ENCODE measurements around the gene GIMAP1. TPM values are rescaled to one million over a fixed set of nuclear protein-coding genes. Genes with fewer than 3 reads are reported as not detected.

The GIMAP1 gene
- total RNA-seq, 1 donor from 2014 or later: not detected

DNA sequence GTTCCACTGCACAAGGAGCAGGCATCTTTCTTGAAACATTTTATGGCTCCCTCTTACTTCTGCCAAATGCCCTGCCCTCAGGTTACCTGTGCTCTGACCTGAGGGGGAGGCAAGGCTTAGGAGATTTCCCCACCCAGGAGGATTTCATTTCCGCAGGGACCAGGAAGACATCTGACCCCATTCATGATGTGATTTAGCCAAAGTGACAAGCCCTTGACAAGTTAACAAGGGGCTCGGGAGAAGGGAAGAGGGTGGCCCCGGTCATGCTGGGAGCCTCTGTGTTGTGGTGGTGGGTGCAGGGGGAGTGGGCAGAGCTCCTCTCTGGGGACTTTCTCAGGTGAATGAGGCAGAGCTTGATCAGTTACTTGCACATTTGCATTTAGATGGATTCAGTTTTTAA lies 39.8 kb downstream of the GIMAP1 start:
- Mint-ChIP-seq H3K4me1 (ENCODE audit: unreplicated experiment) (no peaks in the 10 kb centered on the region), H3K9me3 (ENCODE audit: unreplicated experiment) (peaks cover under 1% of the 10 kb centered on the region), H3K27ac (ENCODE audit: unreplicated experiment) (no peak overlapping the region), H3K36me3 (ENCODE audit: unreplicated experiment) (no peaks in the 10 kb centered on the region), H3K27me3 (ENCODE audit: unreplicated experiment) (no peaks in the 10 kb centered on the region), H3K4me3 (ENCODE audit: unreplicated experiment) (no peak overlapping the region)
- TF ChIP-seq, protein P1, sequence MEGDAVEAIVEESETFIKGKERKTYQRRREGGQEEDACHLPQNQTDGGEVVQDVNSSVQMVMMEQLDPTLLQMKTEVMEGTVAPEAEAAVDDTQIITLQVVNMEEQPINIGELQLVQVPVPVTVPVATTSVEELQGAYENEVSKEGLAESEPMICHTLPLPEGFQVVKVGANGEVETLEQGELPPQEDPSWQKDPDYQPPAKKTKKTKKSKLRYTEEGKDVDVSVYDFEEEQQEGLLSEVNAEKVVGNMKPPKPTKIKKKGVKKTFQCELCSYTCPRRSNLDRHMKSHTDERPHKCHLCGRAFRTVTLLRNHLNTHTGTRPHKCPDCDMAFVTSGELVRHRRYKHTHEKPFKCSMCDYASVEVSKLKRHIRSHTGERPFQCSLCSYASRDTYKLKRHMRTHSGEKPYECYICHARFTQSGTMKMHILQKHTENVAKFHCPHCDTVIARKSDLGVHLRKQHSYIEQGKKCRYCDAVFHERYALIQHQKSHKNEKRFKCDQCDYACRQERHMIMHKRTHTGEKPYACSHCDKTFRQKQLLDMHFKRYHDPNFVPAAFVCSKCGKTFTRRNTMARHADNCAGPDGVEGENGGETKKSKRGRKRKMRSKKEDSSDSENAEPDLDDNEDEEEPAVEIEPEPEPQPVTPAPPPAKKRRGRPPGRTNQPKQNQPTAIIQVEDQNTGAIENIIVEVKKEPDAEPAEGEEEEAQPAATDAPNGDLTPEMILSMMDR (IDR thresholded peaks at IDR 0.05): no peak
- no peak for DNase-seq (ENCODE audit: extremely low spot score, unreplicated experiment)

DNA sequence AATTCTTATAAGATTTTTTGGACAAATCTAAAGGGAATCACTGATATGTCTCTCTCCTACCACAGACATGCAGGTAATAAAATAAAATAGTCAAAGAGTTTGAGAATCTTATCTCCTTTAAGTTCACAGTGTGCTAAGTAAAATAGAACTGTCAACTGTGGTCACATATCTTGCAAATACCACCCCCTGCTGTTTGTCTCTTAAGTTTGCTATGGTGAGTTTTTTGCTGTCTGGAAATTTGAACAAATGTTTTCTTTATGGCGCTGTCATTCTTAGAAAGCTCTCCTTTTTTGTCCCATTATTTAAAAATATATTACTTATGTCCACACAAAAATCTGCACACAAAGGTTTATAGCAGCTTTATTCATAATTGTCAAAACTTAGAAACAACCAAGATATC lies 40.4 kb downstream of the GIMAP1 start:
- TF ChIP-seq, protein P1 (IDR thresholded peaks at IDR 0.05): no peak
- H3K27me3 Mint-ChIP-seq (ENCODE audit: unreplicated experiment): no peaks in the 10 kb centered on the region
- DNase-seq (ENCODE audit: extremely low spot score, unreplicated experiment): no peak
- H3K4me1 Mint-ChIP-seq (ENCODE audit: unreplicated experiment): no peaks in the 10 kb centered on the region
- H3K27ac Mint-ChIP-seq (ENCODE audit: unreplicated experiment): no peak overlapping the region
- H3K4me3 Mint-ChIP-seq (ENCODE audit: unreplicated experiment): no peak overlapping the region
- peaks cover 5% of the 10 kb centered on the region for H3K9me3 Mint-ChIP-seq (ENCODE audit: unreplicated experiment)
- no peaks in the 10 kb centered on the region for H3K36me3 Mint-ChIP-seq (ENCODE audit: unreplicated experiment)

DNA sequence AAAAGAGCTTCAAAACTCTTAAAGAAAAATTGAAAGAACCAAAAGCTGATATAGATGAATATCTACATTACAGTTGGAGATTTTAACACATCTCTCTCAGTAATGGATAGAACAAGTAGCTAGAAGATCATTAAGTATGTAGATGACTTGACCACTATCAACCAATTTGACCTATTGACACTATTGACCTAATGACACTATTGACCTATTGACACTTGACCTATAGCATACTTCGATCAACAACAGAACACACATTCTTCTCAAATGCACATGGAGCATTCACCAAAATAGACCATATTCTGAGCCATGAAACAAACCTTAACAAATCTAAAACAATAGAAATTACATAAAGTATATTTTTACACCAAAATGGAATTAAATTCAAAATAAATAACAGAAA lies 43.1 kb downstream of the GIMAP1 start:
- H3K27ac Mint-ChIP-seq (ENCODE audit: unreplicated experiment): no peak overlapping the region
- no peaks in the 10 kb centered on the region for H3K27me3 Mint-ChIP-seq (ENCODE audit: unreplicated experiment)
- H3K9me3 Mint-ChIP-seq (ENCODE audit: unreplicated experiment): peaks cover 5% of the 10 kb centered on the region
- H3K36me3 Mint-ChIP-seq (ENCODE audit: unreplicated experiment): no peaks in the 10 kb centered on the region
- TF ChIP-seq, protein P1 (IDR thresholded peaks at IDR 0.05): no peak
- DNase-seq (ENCODE audit: extremely low spot score, unreplicated experiment): no peak
- no peaks in the 10 kb centered on the region for H3K4me1 Mint-ChIP-seq (ENCODE audit: unreplicated experiment)
- H3K4me3 Mint-ChIP-seq (ENCODE audit: unreplicated experiment): no peak overlapping the region

DNA sequence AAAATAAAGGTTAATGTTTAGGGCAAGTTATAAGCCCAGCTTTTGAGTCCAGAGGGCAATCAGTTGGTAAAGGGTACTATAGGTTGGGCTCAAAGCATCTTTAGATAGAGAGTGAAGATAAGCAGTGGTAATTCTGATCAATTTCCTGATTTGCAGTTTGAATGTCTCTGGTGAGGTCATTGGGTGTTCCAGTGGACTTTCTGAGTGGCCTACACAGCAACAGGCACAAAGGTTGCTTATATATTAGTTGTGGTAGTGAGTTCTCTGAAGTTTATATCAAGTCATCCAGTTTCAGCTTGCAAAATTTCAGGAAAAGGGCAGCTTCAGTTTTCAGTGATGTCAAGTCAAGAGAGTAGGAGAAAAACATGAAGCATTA lies 49.9 kb downstream of the GIMAP1 start:
- Mint-ChIP-seq H3K27me3 (ENCODE audit: unreplicated experiment) (no peaks in the 10 kb centered on the region), H3K27ac (ENCODE audit: unreplicated experiment) (no peak overlapping the region), H3K4me1 (ENCODE audit: unreplicated experiment) (no peaks in the 10 kb centered on the region), H3K36me3 (ENCODE audit: unreplicated experiment) (no peaks in the 10 kb centered on the region), H3K9me3 (ENCODE audit: unreplicated experiment) (peaks cover 3% of the 10 kb centered on the region), H3K4me3 (ENCODE audit: unreplicated experiment) (no peak overlapping the region)
- TF ChIP-seq, protein P1 (IDR thresholded peaks at IDR 0.05): no peak
- DNase-seq (ENCODE audit: extremely low spot score, unreplicated experiment): no peak

DNA sequence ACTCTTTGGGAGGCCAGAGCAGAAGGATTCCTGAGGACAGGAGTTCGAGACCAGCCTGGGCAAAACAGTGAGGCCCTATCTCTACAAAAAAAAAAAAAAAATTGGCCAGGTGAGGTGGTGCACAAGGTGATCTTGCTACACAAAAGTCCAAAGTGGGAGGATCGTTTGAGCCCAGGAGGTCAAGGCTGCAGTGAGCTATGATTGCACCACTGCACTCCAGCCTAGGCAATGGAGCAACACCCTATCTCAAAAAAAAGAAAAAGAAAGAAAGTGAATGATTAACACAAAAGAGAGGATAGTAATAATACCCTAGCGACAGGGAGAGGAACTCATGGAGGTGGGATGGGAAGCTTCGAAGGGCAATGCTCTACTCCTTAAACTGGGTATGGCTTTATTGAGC lies 53.4 kb downstream of the GIMAP1 start:
- Mint-ChIP-seq H3K27ac (ENCODE audit: unreplicated experiment) (no peak overlapping the region), H3K36me3 (ENCODE audit: unreplicated experiment) (no peaks in the 10 kb centered on the region), H3K4me1 (ENCODE audit: unreplicated experiment) (no peaks in the 10 kb centered on the region), H3K4me3 (ENCODE audit: unreplicated experiment) (no peak overlapping the region), H3K27me3 (ENCODE audit: unreplicated experiment) (no peaks in the 10 kb centered on the region), H3K9me3 (ENCODE audit: unreplicated experiment) (peaks cover 8% of the 10 kb centered on the region)
- no peak for DNase-seq (ENCODE audit: extremely low spot score, unreplicated experiment)
- TF ChIP-seq, protein P1 (IDR thresholded peaks at IDR 0.05): no peak

Other genes starting within 250 kb of the GIMAP1 start
- not detected in 2 replicates for gene GIMAP7, start 201.7 kb upstream of the GIMAP1 start, total RNA-seq
- not detected in 2 replicates for gene GIMAP4, start 149.2 kb upstream of the GIMAP1 start, total RNA-seq
- gene GIMAP6, start 84.2 kb upstream of the GIMAP1 start, total RNA-seq: not detected in 2 replicates
- not detected in 2 replicates for gene GIMAP2, start 30.9 kb upstream of the GIMAP1 start, total RNA-seq
- gene GIMAP5, start 20.8 kb downstream of the GIMAP1 start, total RNA-seq: not detected in 2 replicates
- gene TMEM176B, start 83.8 kb downstream of the GIMAP1 start, total RNA-seq: not detected in 2 replicates
- not detected in 2 replicates for gene TMEM176A, start 84.2 kb downstream of the GIMAP1 start, total RNA-seq
- gene AOC1, start 135.9 kb downstream of the GIMAP1 start, total RNA-seq: not detected in 2 replicates